Measurements from ENCODE around the gene GNG7. TPM values are rescaled to one million over a fixed set of nuclear protein-coding genes. Genes with fewer than 3 reads are reported as not detected.
A peak's percentile ranks its signal among the peaks of the same experiment; 100 is the strongest.
"Not testable (repeated sequence)": the region's sequence is repeated elsewhere in the genome, so short reads cannot be mapped to it uniquely, and the experiment has no call there.

Gene GNG7
- total RNA-seq, 1 experiment from 2014 or later, result 0.87 TPM

- no peak for DNase-seq
- Mint-ChIP-seq H3K4me3 (ENCODE audit: low read depth, unreplicated experiment) (no peak overlapping the region), H3K27ac (ENCODE audit: unreplicated experiment) (peak overlapping the region; percentile 80), H3K27me3 (ENCODE audit: unreplicated experiment) (no peaks in the 10 kb centered on the region), H3K9me3 (ENCODE audit: low read depth, unreplicated experiment) (peaks cover 3% of the 10 kb centered on the region), H3K4me1 (ENCODE audit: low read depth, unreplicated experiment) (peaks cover 32% of the 10 kb centered on the region), H3K36me3 (ENCODE audit: insufficient read depth, unreplicated experiment) (peaks cover 6% of the 10 kb centered on the region)
- no TSS peak for BruUV-seq (replicated peaks)
- CTCF ChIA-PET, result no interaction called here
- intact Hi-C loops (cut with micrococcal nuclease; ENCODE audit: unreplicated experiment), result no loop called here
- TF ChIP-seq CTCF (IDR thresholded peaks at IDR 0.05; ENCODE audit: unreplicated experiment), result no peak
Measured at GRCh38 chr19:2534423-2535013, 168.0 kb downstream of the GNG7 start.

- intact Hi-C loops (cut with micrococcal nuclease; ENCODE audit: unreplicated experiment), result no loop called here
- Mint-ChIP-seq H3K27me3 (ENCODE audit: unreplicated experiment) (no peaks in the 10 kb centered on the region), H3K27ac (ENCODE audit: unreplicated experiment) (peak overlapping the region; percentile 80), H3K9me3 (ENCODE audit: low read depth, unreplicated experiment) (peaks cover 3% of the 10 kb centered on the region), H3K4me1 (ENCODE audit: low read depth, unreplicated experiment) (peaks cover 31% of the 10 kb centered on the region), H3K36me3 (ENCODE audit: insufficient read depth, unreplicated experiment) (peaks cover 6% of the 10 kb centered on the region), H3K4me3 (ENCODE audit: low read depth, unreplicated experiment) (no peak overlapping the region)
- DNase-seq, result no peak
- no TSS peak for BruUV-seq (replicated peaks)
- CTCF ChIA-PET, result interaction anchor here (0.8 kb wide), 1 partner anchor 10 kb away, joined by 4 read pairs; no protein-coding TSS in a partner anchor
- no peak for TF ChIP-seq CTCF (IDR thresholded peaks at IDR 0.05; ENCODE audit: unreplicated experiment)
Measured at GRCh38 chr19:2533686-2534422, 168.6 kb downstream of the GNG7 start.

GRCh38 chr19:2533072-2533425 lies 169.4 kb downstream of the GNG7 start:
- Mint-ChIP-seq H3K27ac (ENCODE audit: unreplicated experiment) (peak overlapping the region; percentile 86), H3K27me3 (ENCODE audit: unreplicated experiment) (no peaks in the 10 kb centered on the region), H3K9me3 (ENCODE audit: low read depth, unreplicated experiment) (peaks cover 3% of the 10 kb centered on the region), H3K4me1 (ENCODE audit: low read depth, unreplicated experiment) (peaks cover 31% of the 10 kb centered on the region), H3K4me3 (ENCODE audit: low read depth, unreplicated experiment) (no peak overlapping the region), H3K36me3 (ENCODE audit: insufficient read depth, unreplicated experiment) (peaks cover 6% of the 10 kb centered on the region)
- TF ChIP-seq CTCF (IDR thresholded peaks at IDR 0.05; ENCODE audit: unreplicated experiment), result no peak
- DNase-seq, result no peak
- CTCF ChIA-PET, result no interaction called here
- intact Hi-C loops (cut with micrococcal nuclease; ENCODE audit: unreplicated experiment), result no loop called here
- BruUV-seq (replicated peaks), result no TSS peak

GRCh38 chr19:2532252-2533071 lies 170.0 kb downstream of the GNG7 start:
- H3K4me3 Mint-ChIP-seq (ENCODE audit: low read depth, unreplicated experiment), result no peak overlapping the region
- TF ChIP-seq CTCF (IDR thresholded peaks at IDR 0.05; ENCODE audit: unreplicated experiment), result no peak
- peak overlapping the region; percentile 86 for H3K27ac Mint-ChIP-seq (ENCODE audit: unreplicated experiment)
- no peak for DNase-seq
- CTCF ChIA-PET, result interaction anchor here (0.6 kb wide), 1 partner anchor 10 kb away, joined by 3 read pairs; no protein-coding TSS in a partner anchor
- H3K9me3 Mint-ChIP-seq (ENCODE audit: low read depth, unreplicated experiment), result peaks cover 3% of the 10 kb centered on the region
- intact Hi-C loops (cut with micrococcal nuclease; ENCODE audit: unreplicated experiment), result no loop called here
- peaks cover 6% of the 10 kb centered on the region for H3K36me3 Mint-ChIP-seq (ENCODE audit: insufficient read depth, unreplicated experiment)
- BruUV-seq (replicated peaks), result no TSS peak
- peaks cover 31% of the 10 kb centered on the region for H3K4me1 Mint-ChIP-seq (ENCODE audit: low read depth, unreplicated experiment)
- no peaks in the 10 kb centered on the region for H3K27me3 Mint-ChIP-seq (ENCODE audit: unreplicated experiment)

GRCh38 chr19:2529942-2530341 lies 172.6 kb downstream of the GNG7 start:
- BruUV-seq (replicated peaks), result not testable (repeated sequence)

More at GRCh38 chr19:2529942-2530341, 172.6 kb downstream of the GNG7 start:
- DNase-seq; H3K9me3 Mint-ChIP-seq (ENCODE audit: low read depth, unreplicated experiment); intact Hi-C loops (cut with micrococcal nuclease; ENCODE audit: unreplicated experiment); H3K4me3 Mint-ChIP-seq (ENCODE audit: low read depth, unreplicated experiment); H3K27me3 Mint-ChIP-seq (ENCODE audit: unreplicated experiment); H3K36me3 Mint-ChIP-seq (ENCODE audit: insufficient read depth, unreplicated experiment): not testable (repeated sequence)
- Mint-ChIP-seq H3K27ac (ENCODE audit: unreplicated experiment) (peak overlapping the region; percentile 66), H3K4me1 (ENCODE audit: low read depth, unreplicated experiment) (peaks cover 36% of the 10 kb centered on the region)
- CTCF ChIA-PET, result interaction anchor here (0.9 to 1.6 kb wide), 4 partner anchors 11 to 54 kb away, joined by 3 to 5 read pairs (median 4); partner anchors contain the start of gene GADD45B

Measured in Calu3 (cell line).